ENCODE results near the gene IER3.
"Not testable (repeated sequence)": the region's sequence is repeated elsewhere in the genome, so short reads cannot be mapped to it uniquely, and the experiment has no call there.

The IER3 gene

GRCh38 chr6:30747300-30747687 is 2.9 kb upstream of the IER3 start:
- DNase-seq, result peak; percentile 31

GRCh38 chr6:30743099-30744053 is 971 bp downstream of the IER3 start:
- peak; percentile 57 for DNase-seq

GRCh38 chr6:30742316-30743098 is 1.8 kb downstream of the IER3 start, which contains the start of gene FLOT1:
Gene FLOT1 (minus strand): TSS chr6:30742687. CDS start chr6:30742189, 498 bp downstream.
- DNase-seq, result peak; percentile 99

- DNase-seq, result peak; percentile 56
Observed at GRCh38 chr6:30741789-30742315, 2.5 kb downstream of the IER3 start.

GRCh38 chr6:30741063-30741779 is 3.1 kb downstream of the IER3 start:
- DNase-seq, result peak; percentile 52

GRCh38 chr6:30740540-30740870 is 3.8 kb downstream of the IER3 start:
- DNase-seq, result peak; percentile 27

- DNase-seq, result no peak
Observed at GRCh38 chr6:30738532-30738931, 5.8 kb downstream of the IER3 start.

GRCh38 chr6:30735668-30736314 is 8.6 kb downstream of the IER3 start:
- DNase-seq, result peak; percentile 60

GRCh38 chr6:30732237-30732943 is 12.0 kb downstream of the IER3 start:
- DNase-seq, result no peak

GRCh38 chr6:30730601-30731435 is 13.5 kb downstream of the IER3 start:
- DNase-seq, result peak; percentile 62

- DNase-seq, result no peak
Observed at GRCh38 chr6:30727920-30728553, 16.3 kb downstream of the IER3 start.

- no peak for DNase-seq
Observed at GRCh38 chr6:30726506-30727413, 17.6 kb downstream of the IER3 start.

- no peak for DNase-seq
Observed at GRCh38 chr6:30725713-30726505, 18.4 kb downstream of the IER3 start.

- DNase-seq, result peak; percentile 56
Observed at GRCh38 chr6:30724906-30725667, 19.3 kb downstream of the IER3 start.

GRCh38 chr6:30723843-30724741 is 20.3 kb downstream of the IER3 start:
- DNase-seq, result not testable (repeated sequence)

GRCh38 chr6:30723159-30723842 is 21.0 kb downstream of the IER3 start:
- DNase-seq, result not testable (repeated sequence)
